ENCODE results near the gene ZNF518A. TPM values are rescaled to one million over a fixed set of nuclear protein-coding genes. Genes with fewer than 3 reads are reported as not detected.
"Not testable (repeated sequence)": the region's sequence is repeated elsewhere in the genome, so short reads cannot be mapped to it uniquely, and the experiment has no call there.

Gene ZNF518A
- total RNA-seq, 1 experiment from 2014 or later = 16.0 TPM

DNA sequence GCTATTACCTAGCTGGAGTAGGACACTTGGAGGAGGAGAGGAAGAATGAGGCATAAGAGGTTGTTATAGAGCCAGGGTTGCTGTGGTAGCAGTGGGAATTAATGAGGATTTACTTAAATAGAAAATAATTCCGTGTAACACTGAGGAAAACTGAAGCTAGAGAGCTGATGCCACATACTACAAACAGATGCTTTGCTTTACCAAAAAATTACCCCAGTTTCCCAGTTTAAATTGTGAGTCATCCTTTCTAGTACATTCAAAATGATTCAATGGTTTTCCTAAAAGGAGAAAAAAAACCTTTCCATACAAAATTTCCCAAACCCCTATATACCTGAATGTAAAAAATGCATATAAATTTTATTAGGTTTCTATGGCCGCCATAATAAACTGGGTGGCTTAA, 58.3 kb downstream of the ZNF518A start:
- TF ChIP-seq, protein P1, sequence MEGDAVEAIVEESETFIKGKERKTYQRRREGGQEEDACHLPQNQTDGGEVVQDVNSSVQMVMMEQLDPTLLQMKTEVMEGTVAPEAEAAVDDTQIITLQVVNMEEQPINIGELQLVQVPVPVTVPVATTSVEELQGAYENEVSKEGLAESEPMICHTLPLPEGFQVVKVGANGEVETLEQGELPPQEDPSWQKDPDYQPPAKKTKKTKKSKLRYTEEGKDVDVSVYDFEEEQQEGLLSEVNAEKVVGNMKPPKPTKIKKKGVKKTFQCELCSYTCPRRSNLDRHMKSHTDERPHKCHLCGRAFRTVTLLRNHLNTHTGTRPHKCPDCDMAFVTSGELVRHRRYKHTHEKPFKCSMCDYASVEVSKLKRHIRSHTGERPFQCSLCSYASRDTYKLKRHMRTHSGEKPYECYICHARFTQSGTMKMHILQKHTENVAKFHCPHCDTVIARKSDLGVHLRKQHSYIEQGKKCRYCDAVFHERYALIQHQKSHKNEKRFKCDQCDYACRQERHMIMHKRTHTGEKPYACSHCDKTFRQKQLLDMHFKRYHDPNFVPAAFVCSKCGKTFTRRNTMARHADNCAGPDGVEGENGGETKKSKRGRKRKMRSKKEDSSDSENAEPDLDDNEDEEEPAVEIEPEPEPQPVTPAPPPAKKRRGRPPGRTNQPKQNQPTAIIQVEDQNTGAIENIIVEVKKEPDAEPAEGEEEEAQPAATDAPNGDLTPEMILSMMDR (IDR thresholded peaks at IDR 0.05; ENCODE audit: unreplicated experiment) = no peak
- CTCF ChIA-PET = no interaction called here
- Mint-ChIP-seq H3K27ac (ENCODE audit: unreplicated experiment) (no peak overlapping the region), H3K9me3 (ENCODE audit: low read depth, unreplicated experiment) (peaks cover 6% of the 10 kb centered on the region), H3K4me1 (ENCODE audit: low read depth, unreplicated experiment) (no peaks in the 10 kb centered on the region), H3K4me3 (ENCODE audit: low read depth, unreplicated experiment) (no peak overlapping the region), H3K36me3 (ENCODE audit: insufficient read depth, unreplicated experiment) (no peaks in the 10 kb centered on the region), H3K27me3 (ENCODE audit: unreplicated experiment) (peaks cover 21% of the 10 kb centered on the region)
- no peak for DNase-seq
- intact Hi-C loops (cut with micrococcal nuclease; ENCODE audit: unreplicated experiment) = no loop called here
- BruUV-seq (replicated peaks) = no TSS peak

DNA sequence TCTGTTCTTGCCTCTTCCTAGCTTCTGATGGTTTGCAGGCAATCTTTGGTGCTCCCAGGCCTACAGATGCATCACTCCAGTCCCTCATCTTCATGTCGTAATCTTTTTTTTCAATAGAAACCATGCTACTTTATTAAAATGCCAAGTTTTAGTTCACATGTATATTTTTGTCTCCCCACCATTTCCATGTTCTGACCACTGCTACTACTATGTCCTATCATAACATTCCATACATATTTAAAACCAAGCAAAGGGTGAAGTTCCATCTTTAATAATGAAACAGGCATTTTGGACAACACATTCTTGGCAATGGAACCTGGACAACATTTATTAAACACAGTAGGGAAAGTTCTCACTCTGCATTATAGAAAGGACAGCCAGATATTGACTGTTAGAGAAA, 58.8 kb downstream of the ZNF518A start:
- CTCF ChIA-PET = no interaction called here
- H3K36me3 Mint-ChIP-seq (ENCODE audit: insufficient read depth, unreplicated experiment) = no peaks in the 10 kb centered on the region
- no peak overlapping the region for H3K27ac Mint-ChIP-seq (ENCODE audit: unreplicated experiment)
- no peak for DNase-seq
- intact Hi-C loops (cut with micrococcal nuclease; ENCODE audit: unreplicated experiment) = no loop called here
- BruUV-seq (replicated peaks) = no TSS peak
- TF ChIP-seq, protein P1 (IDR thresholded peaks at IDR 0.05; ENCODE audit: unreplicated experiment) = no peak
- H3K4me1 Mint-ChIP-seq (ENCODE audit: low read depth, unreplicated experiment) = no peaks in the 10 kb centered on the region
- peaks cover 16% of the 10 kb centered on the region for H3K27me3 Mint-ChIP-seq (ENCODE audit: unreplicated experiment)
- peaks cover 6% of the 10 kb centered on the region for H3K9me3 Mint-ChIP-seq (ENCODE audit: low read depth, unreplicated experiment)
- H3K4me3 Mint-ChIP-seq (ENCODE audit: low read depth, unreplicated experiment) = no peak overlapping the region

DNA sequence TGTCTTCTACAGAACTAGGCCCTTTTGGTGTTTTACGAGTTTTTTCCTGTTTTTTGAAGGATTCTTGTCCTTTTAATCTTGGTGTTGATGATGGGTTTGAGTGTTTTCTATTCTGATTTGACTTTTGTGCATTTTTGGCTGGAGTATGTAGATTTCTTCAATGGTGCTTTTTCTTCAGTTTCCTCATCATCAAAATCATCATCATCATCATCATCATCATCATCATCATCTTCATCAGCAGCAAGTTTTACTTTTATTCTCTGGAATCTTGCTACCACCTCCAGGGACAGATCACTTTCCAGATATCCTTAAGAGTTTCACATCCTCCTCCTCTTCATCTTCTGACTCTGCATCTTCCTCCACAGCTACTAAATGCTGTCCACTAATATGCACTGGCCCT, 59.4 kb downstream of the ZNF518A start:
- BruUV-seq (replicated peaks); H3K36me3 Mint-ChIP-seq (ENCODE audit: insufficient read depth, unreplicated experiment); H3K9me3 Mint-ChIP-seq (ENCODE audit: low read depth, unreplicated experiment); H3K4me1 Mint-ChIP-seq (ENCODE audit: low read depth, unreplicated experiment); H3K4me3 Mint-ChIP-seq (ENCODE audit: low read depth, unreplicated experiment); H3K27ac Mint-ChIP-seq (ENCODE audit: unreplicated experiment); CTCF ChIA-PET; intact Hi-C loops (cut with micrococcal nuclease; ENCODE audit: unreplicated experiment); DNase-seq: not testable (repeated sequence)
- peaks cover 10% of the 10 kb centered on the region for H3K27me3 Mint-ChIP-seq (ENCODE audit: unreplicated experiment)

DNA sequence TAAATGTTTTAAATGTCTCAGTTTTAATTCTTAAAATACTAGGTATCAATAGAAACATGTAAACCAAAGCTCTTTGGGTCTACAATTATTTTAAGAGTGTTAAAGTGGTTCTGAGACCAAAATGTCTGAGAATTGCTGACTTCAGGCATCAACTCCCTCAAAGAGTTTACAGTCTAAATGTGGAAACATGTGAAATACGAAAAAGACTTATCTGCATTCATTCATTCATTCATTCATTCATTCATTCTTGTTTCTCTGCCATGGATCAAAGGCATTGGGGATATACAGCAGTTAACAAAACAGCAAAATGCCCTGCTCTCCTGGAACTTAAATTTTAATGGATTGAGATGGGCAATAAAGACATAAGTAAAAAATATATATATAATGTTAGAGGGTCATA, 71.4 kb downstream of the ZNF518A start:
- no peaks in the 10 kb centered on the region for H3K27me3 Mint-ChIP-seq (ENCODE audit: unreplicated experiment)
- H3K36me3 Mint-ChIP-seq (ENCODE audit: insufficient read depth, unreplicated experiment) = no peaks in the 10 kb centered on the region
- H3K27ac Mint-ChIP-seq (ENCODE audit: unreplicated experiment) = no peak overlapping the region
- no TSS peak for BruUV-seq (replicated peaks)
- no peak overlapping the region for H3K4me3 Mint-ChIP-seq (ENCODE audit: low read depth, unreplicated experiment)
- TF ChIP-seq, protein P1 (IDR thresholded peaks at IDR 0.05; ENCODE audit: unreplicated experiment) = no peak
- intact Hi-C loops (cut with micrococcal nuclease; ENCODE audit: unreplicated experiment) = no loop called here
- no peaks in the 10 kb centered on the region for H3K4me1 Mint-ChIP-seq (ENCODE audit: low read depth, unreplicated experiment)
- no peak for DNase-seq
- CTCF ChIA-PET = no interaction called here
- no peaks in the 10 kb centered on the region for H3K9me3 Mint-ChIP-seq (ENCODE audit: low read depth, unreplicated experiment)

DNA sequence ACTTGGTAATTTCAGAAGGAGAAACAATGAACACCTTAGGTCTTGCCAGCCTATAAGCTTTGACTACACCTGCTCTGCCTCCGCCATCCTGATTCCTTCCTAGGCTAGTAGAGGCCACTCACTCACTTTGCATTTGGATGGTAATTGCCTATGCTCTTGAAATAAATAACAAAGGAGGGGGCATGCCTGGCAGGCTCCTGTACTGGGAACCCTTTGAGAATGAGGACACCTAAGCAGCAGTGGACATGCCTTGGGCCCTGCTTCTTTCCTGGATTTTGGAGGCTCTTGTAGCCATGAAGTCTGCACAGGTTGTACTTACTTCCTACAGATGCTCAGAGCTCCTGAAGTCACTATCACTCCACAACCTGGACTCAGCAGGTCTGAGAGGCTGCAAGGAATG, 75.5 kb downstream of the ZNF518A start:
- Mint-ChIP-seq H3K4me1 (ENCODE audit: low read depth, unreplicated experiment) (no peaks in the 10 kb centered on the region), H3K27me3 (ENCODE audit: unreplicated experiment) (no peaks in the 10 kb centered on the region), H3K27ac (ENCODE audit: unreplicated experiment) (no peak overlapping the region), H3K9me3 (ENCODE audit: low read depth, unreplicated experiment) (no peaks in the 10 kb centered on the region), H3K4me3 (ENCODE audit: low read depth, unreplicated experiment) (no peak overlapping the region), H3K36me3 (ENCODE audit: insufficient read depth, unreplicated experiment) (no peaks in the 10 kb centered on the region)
- TF ChIP-seq, protein P1 (IDR thresholded peaks at IDR 0.05; ENCODE audit: unreplicated experiment) = no peak
- DNase-seq = no peak
- no TSS peak for BruUV-seq (replicated peaks)
- CTCF ChIA-PET = no interaction called here
- intact Hi-C loops (cut with micrococcal nuclease; ENCODE audit: unreplicated experiment) = no loop called here
